DMS79 (cell line): ENCODE data around the gene SKA1.
"Not testable (repeated sequence)": the region's sequence is repeated elsewhere in the genome, so short reads cannot be mapped to it uniquely, and the experiment has no call there.

Experiments
- DNase-seq: peaks from one replicate; lab custom pipeline; 2025; lab: John Stamatoyannopoulos, UW

SKA1 gene

GRCh38 chr18:50429207-50429948 is 54.5 kb downstream of the SKA1 start:
- DNase-seq, result peak; percentile 7

- DNase-seq, result no peak
These were observed 58.1 kb downstream of the SKA1 start for GRCh38 chr18:50432915-50433314.

GRCh38 chr18:50436742-50437141 is 61.9 kb downstream of the SKA1 start:
- DNase-seq, result not testable (repeated sequence)

- no peak for DNase-seq
These were observed 64.7 kb downstream of the SKA1 start for GRCh38 chr18:50439460-50440015.

- DNase-seq, result no peak
These were observed 66.2 kb downstream of the SKA1 start for GRCh38 chr18:50441016-50441415.

GRCh38 chr18:50441501-50441900 is 66.7 kb downstream of the SKA1 start:
- DNase-seq, result no peak
